Psoas muscle (tissue), 8 donors: ENCODE results near the gene ATP9B. TPM values are rescaled to one million over a fixed set of nuclear protein-coding genes. Genes with fewer than 3 reads are reported as not detected.

ENCODE experiments used
- ATAC-seq, 4 donors: fragments of 200-7000 bp; cut with Tn5 transposase; one replicate each; pipeline ENCODE4 v1.9.1; 2020; ENCODE audit warnings: moderate library complexity in 3 of 4, mild to moderate bottlenecking in 2 of 4
- DNase-seq, 2 donors: peaks; one replicate each; pipeline ENCODE4 v3.0.0-alpha.2; 2020
- H3K27ac ChIP-seq: fragments of 200-600 bp; one replicate; pipeline ENCODE4 v1.8.0; 2022
- H3K27me3 ChIP-seq, 3 donors: fragments of 200-600 bp in 1 of 3; one replicate each; pipeline versions ENCODE4 v1.6.1 to v1.8.0; 2013 to 2022; ENCODE audit warnings: low read length in 2 of 3, mild to moderate bottlenecking in 2 of 3, moderate library complexity in 1 of 3; ENCODE audit not compliant: insufficient read depth in 3 of 3
- H3K36me3 ChIP-seq, 2 donors: fragments of 200-600 bp in 1 of 2; one replicate each; pipeline versions ENCODE4 v1.6.1 to v1.8.0; 2013 to 2022; ENCODE audit warnings: low read depth in 1 of 2, mild to moderate bottlenecking in 1 of 2, moderate library complexity in 1 of 2; ENCODE audit not compliant: insufficient read depth in 1 of 2
- H3K4me1 ChIP-seq: fragments of 200-600 bp; one replicate; pipeline ENCODE4 v1.8.0; 2022
- H3K4me3 ChIP-seq: fragments of 200-600 bp; one replicate; pipeline ENCODE4 v1.8.0; 2022; ENCODE audit warnings: mild to moderate bottlenecking
- H3K9me3 ChIP-seq: fragments of 200-600 bp; one replicate; pipeline ENCODE4 v1.8.0; 2022
- CTCF ChIP-seq: fragments of 200-600 bp; IDR thresholded peaks from one replicate; pipeline ENCODE4 v1.8.0; 2022; ENCODE audit warnings: antibody characterized with exemption
- WGBS, 3 donors: extraction: QIAGEN DNeasy Blood & Tissue Kit; methylation state at CpG; one replicate each; pipeline versions ENCODE4 v1.1.6 to v1.1.7; 2013; 5-methylcytosine and 5-hydroxymethylcytosine counted together
- intact Hi-C, 2 donors: fragments of 100-400 bp; cut with DNase I; formaldehyde crosslinking; loops; one replicate each; pipeline versions ENCODE4 v1.11.0 to v1.14.2; 2022
- polyA plus RNA-seq, 3 donors: library from polyadenylated mRNA; stranded (reverse); fragments of 200-250 nt; gene quantifications; one replicate each; pipeline ENCODE4 v1.2.3, GENCODE V29; 2013
- total RNA-seq, 4 donors: library from RNA; stranded (reverse); fragmentation: NEBNext Ultra II Directional in 2 of 4; extraction: Animal tissue kit (Norgen Biotek cat#: 25700) in 2 of 4; gene quantifications; one replicate each; pipeline versions ENCODE4 v1.2.1 to v1.2.4, GENCODE V29; 2021 to 2023
- donor health status: healthy with polysubstance abuse.
- donor health status: DM: no; HTN: no; CAD: no; lungs with moderate emphysema.
- donor health status: Bipolar disorder and iron deficiency.
- donor health status: healthy.
- donor health status: DM: yes; HTN: yes; CAD: no.
- donor health status: DM: no; HTN: no; CAD: no.
- donor health status: DM: no; HTN: no; CAD: no.
- donor health status: DM: yes; HTN: yes; CAD: no.

Gene ATP9B
- total and polyA plus RNA-seq, 7 donors: 5.0 to 22.1 (median 9.8) TPM

GRCh38 chr18:79117385-79117784, 48.2 kb downstream of the ATP9B start:
- TF ChIP-seq CTCF: no peak
- intact Hi-C loops: no loop called here
- peaks cover 0 to 22% of the 10 kb centered on the region in 2 donors for H3K36me3 ChIP-seq
- no peaks in the 10 kb centered on the region for H3K27me3 ChIP-seq
- H3K4me1 ChIP-seq: peaks cover 11% of the 10 kb centered on the region
- DNase-seq (no peak), ATAC-seq (peak in 3 of 4 donors; percentile 86 to 95 (median 95))
- no peak overlapping the region for H3K4me3 ChIP-seq
- H3K9me3 ChIP-seq: no peaks in the 10 kb centered on the region
- 28 to 50% (median 30%) methylated on average over 3 of the region's 3 CpGs for WGBS, 3 donors
- H3K27ac ChIP-seq: peak overlapping the region; percentile 27

- peak overlapping the region; percentile 27 for H3K27ac ChIP-seq
- H3K27me3 ChIP-seq: no peaks in the 10 kb centered on the region
- WGBS, 3 donors: 66 to 80% (median 68%) methylated on average over 1 of the region's 1 CpG
- intact Hi-C loops: no loop called here
- no peak overlapping the region for H3K4me3 ChIP-seq
- peaks cover 0 to 22% of the 10 kb centered on the region in 2 donors for H3K36me3 ChIP-seq
- ATAC-seq: no peak
- H3K4me1 ChIP-seq: peaks cover 11% of the 10 kb centered on the region
- no peak for TF ChIP-seq CTCF
- H3K9me3 ChIP-seq: no peaks in the 10 kb centered on the region
- DNase-seq: no peak
Observed at GRCh38 chr18:79117788-79118187, 48.6 kb downstream of the ATP9B start.

- Histone ChIP-seq H3K27me3 (no peaks in the 10 kb centered on the region), H3K9me3 (no peaks in the 10 kb centered on the region), H3K4me3 (no peak overlapping the region), H3K36me3 (peaks cover 0 to 17% of the 10 kb centered on the region in 2 donors), H3K27ac (no peak overlapping the region), H3K4me1 (peaks cover 11% of the 10 kb centered on the region)
- no peak for TF ChIP-seq CTCF
- 94 to 98% (median 96%) methylated on average over 5 of the region's 5 CpGs for WGBS, 3 donors
- intact Hi-C loops: no loop called here
- DNase-seq (no peak), ATAC-seq (no peak)
Observed at GRCh38 chr18:79118797-79119196, 49.6 kb downstream of the ATP9B start.

- Histone ChIP-seq H3K4me1 (peaks cover 11% of the 10 kb centered on the region), H3K36me3 (peaks cover 0 to 21% of the 10 kb centered on the region in 2 donors), H3K4me3 (no peak overlapping the region), H3K27ac (no peak overlapping the region), H3K27me3 (no peaks in the 10 kb centered on the region), H3K9me3 (no peaks in the 10 kb centered on the region)
- no peak for TF ChIP-seq CTCF
- ATAC-seq (no peak), DNase-seq (no peak)
- WGBS, 3 donors: 92 to 97% (median 95%) methylated on average over 2 of the region's 2 CpGs
- intact Hi-C loops: no loop called here
Observed at GRCh38 chr18:79121746-79122474, 52.7 kb downstream of the ATP9B start.

- DNase-seq (no peak), ATAC-seq (peak in 3 of 4 donors; percentile 48 to 72 (median 66))
- no peak for TF ChIP-seq CTCF
- Histone ChIP-seq H3K9me3 (no peaks in the 10 kb centered on the region), H3K4me1 (no peaks in the 10 kb centered on the region), H3K27ac (no peak overlapping the region), H3K27me3 (no peaks in the 10 kb centered on the region), H3K4me3 (no peak overlapping the region), H3K36me3 (peaks cover 0 to 27% of the 10 kb centered on the region in 2 donors)
- WGBS, 3 donors: 62 to 83% (median 75%) methylated on average over 2 of the region's 2 CpGs
- intact Hi-C loops: no loop called here
Observed at GRCh38 chr18:79123948-79124347, 54.8 kb downstream of the ATP9B start.
